GM18861 (cell line): ENCODE results near the gene DPY30.

Source experiments
- ATAC-seq: cut with Tn5 transposase; IDR thresholded peaks from one replicate; pipeline ENCODE4 v1.9.1; 2021; ENCODE audit not compliant: unreplicated experiment

Gene DPY30

DNA sequence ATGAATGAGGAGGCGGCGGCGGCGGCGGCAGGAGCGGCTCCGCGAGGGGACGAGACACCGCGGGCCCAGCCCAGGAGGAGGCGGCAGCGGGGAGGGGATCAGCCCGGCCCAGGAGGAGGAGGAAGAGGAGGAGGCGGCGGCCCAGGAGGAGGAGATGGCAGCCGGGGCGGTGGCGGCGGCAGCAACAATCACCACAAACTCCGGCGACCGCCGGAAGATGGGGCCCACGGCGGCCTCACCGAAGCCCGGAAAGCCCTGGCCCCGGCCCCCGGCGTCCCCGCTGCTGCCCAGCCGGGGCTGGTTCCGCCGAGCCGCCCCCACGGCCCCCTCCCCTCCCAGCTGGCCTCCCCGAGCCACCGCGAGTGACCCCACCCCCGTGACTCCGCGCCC, 29.3 kb downstream of the DPY30 start:
- ATAC-seq = peak; percentile 24

DNA sequence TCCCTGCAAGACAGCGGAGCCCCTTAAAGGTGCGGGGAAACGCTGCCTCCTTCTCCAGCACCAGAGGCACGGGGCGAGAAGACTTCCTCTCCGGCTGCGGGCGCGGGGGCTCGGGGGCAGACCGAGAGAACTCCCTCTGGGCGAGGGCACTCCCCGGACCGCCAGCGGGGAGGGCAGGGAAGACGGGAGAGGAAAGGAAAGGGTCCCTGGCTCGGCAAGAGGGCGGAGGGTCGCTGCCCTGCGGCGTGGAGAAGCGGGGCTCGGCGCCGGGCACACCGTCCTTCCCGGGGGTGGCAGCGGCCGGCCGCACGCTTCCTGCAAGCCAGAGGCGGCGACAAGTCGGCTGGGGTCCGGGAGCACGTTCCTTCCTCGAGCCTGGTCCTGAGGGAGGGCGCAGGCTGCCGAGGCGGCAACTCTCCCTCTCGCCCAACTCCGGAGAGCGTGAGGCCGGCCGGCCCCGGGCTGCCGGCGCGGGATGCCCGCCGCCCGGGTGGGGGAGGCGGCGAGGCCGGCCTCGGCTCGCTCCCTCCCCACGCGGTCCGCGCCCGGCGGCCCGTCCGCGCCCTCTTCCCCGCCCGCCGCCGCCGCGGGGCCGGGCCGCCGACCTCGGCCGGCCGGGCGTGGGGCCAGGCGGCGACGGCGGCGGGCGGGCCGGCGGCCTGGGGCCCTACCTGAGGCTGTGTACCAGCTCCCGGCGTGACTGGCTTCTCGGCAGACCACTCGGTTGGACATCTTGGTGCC, 29.9 kb downstream of the DPY30 start:
- peak; percentile 9 for ATAC-seq

DNA sequence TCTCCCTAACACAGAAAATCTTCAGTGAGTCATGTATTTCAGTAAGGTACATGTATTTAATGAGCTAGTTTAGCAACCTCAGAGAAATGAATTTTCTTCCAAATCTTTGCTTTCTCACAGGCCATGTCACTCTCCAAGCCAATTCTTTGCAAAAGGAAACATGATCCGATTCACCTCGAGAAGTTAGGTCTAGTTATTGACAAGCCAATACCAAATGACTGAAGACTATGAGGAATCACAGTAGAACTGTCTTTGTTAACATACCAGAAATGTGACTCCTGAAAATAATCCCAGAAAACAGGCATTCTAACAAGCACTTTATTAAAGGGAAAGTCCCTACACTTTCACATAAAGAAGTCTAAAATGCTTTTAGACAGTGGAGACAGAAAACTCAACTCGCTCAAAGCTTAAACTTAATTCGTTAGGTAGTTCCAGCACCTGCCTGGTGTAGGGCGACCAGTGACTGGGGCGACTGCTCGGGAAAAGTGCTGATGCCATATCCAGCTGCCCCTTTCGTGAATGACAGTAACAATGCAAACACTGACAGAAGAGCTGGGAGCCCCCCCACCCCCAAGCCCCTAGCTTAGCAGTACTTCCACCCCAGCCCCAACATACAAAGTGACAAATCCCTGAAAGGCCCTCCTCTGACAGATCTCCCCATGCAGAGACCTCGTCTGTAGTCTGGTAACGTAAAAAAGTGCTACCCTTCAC, 30.6 kb downstream of the DPY30 start:
- no peak for ATAC-seq

DNA sequence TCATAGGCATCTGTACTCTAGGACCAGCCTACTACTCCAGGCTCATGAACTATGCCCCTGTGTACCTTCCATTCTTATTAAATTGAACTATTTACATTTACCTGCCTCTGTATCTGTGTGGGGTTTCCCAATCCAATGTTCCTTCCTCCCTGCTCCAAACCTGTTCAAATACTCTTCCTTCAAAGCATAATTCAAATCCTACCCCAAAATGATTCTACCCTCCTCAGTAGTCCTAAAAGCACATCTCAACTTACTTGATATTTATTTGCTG, 32.5 kb downstream of the DPY30 start:
- ATAC-seq = no peak

DNA sequence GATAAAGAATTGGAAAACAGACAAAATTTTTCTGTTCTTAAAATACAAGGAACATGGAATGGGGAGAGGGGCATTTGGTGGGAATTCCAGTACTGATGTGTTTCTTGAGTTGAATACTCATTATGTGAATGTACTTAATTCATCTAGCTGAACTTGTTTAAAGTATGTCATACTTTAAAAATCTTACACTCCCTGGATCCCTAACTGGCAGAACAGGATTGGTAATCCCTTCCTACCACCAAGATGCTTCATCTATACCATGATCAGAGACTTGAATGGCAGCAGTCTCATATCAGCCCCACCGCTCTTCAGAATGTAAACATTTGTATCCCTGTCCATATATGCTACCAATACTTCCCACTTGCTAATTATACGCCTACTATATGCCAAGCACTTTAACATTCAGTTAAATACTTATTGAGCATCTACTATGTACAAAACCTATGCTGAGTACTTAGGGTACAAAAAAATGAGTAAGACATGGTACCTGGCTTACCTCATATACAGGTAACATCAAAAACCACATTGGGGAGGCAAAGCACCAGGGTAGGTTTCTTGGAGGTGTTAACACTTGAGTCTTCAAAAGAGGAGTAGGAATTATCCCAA, 34.1 kb downstream of the DPY30 start:
- ATAC-seq = no peak

DNA sequence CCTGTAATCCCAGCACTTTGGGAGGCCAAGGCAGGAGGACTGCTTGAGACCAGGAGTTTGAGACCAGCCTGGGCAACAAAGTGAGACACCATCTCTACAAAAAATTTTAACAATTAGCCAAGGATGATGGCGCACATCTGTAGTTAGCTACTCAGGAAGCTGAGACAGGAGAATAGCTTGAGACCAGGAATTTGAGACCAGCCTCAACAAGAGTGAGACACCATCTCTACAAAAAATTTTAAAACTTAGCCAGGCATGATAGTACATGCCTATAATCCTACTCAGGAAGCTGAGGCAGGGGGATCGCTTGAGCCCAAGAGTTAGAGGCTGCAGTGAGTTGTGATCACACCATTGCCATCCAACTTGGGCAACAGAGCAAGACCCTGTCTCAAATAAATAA, 35.8 kb downstream of the DPY30 start:
- ATAC-seq = no peak

DNA sequence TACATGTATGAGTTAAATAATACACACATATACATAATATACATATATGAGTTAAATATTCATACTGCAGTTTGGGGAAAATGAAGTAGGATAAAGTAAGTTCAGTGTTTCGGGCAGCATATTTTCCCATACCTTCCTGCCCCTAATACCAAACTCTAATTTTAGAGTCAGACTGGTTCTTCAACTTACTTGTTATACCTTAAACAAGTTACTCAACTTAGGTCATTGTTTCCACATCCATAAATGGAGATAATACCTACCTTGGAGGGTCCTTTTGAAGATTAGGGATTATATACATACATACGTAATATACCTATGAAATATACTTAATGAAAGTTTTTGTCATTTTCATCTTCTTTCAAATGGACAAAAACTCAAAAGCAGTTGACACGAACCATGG, 37.2 kb downstream of the DPY30 start:
- ATAC-seq = no peak

DNA sequence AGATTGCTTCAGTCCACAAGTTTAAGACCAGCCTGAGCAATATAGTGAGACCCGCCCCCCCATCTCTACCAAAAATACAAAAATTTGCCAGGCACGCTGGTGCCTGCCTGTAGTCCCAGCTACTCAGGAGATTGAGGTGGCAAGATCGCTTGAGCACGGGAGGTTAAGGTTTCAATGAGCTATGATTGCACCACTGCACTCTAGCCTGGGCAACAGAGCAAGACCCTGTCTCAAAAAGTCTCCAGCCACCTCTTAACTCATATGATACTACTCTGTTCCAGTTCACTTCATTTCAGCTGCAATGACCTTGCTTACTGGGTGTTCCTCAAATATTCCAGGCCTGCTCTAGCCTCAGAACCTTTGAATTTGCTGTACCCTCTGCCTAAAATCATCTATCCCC, 40.2 kb downstream of the DPY30 start:
- no peak for ATAC-seq

DNA sequence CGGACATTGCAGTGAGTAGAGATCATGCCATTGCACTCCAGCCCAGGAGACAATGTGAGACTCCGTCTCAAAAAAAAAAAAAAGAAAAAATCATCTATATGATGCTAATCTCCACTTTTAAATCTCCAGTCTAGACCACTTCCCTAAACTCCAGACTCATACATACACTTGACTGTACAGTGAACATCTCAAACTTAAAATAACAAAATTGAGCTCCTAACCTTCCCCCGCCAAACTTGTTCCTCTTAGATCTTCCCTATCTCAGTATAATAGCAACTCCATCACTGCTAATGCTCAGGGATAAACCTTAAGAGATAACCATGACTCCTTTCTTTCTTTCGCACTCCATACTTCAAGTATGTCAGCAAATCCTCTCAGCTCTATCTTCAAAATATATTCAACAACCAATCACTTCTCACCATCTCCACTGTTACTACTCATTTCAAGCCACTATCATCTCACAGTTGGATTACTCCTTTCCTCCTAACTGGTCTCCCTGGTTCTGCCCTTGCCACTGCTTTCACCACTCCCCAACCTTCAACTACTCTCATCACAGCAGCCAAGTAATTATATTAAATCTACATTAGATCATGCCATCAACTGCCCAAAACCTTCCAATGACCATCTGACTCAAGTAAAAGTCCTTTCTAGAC, 40.7 kb downstream of the DPY30 start:
- no peak for ATAC-seq

DNA sequence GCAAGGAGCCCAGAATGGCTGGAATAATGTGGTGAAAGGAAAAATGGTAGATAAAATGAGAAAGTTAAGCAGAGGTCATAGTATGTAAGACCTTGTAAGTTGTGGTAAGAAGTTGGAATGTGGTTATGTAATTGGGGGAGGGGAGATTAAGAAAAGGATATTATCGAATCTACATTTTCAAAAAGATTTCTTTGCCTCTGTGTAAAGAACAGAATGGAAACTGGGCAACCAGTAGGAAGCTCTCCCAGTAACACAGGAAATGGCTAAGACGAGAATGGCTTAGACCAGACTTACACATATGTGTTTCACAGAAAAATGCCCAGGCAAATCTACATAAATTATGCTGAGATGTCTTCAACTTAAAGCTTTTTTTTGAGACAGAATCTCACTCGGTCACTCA, 42.0 kb downstream of the DPY30 start:
- ATAC-seq = no peak

DNA sequence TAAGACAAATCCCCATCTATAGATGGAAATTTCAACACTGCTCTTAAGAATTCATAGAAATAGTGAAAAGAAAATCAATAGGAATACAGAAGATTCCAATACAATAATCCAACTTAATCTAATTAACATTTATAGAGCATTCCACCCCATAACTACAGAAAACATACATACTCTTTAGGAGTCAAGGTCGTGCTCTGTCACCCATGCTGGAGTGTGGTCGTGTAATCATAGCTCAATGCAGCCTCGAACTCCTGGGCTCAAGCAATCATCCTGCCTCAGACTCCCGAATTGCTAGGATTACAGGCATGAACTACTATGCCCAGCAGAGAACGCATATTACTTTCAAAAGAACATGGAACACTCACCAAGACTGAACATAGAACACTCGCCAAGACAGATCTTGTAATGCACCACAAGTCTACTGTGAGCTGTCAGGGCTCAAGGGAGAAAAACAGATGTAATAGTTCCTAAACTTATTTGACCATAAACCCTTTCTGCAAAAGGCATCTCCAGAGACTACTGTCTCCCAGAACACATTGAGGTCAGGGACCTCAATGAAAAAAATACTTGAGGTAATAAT, 42.9 kb downstream of the DPY30 start:
- ATAC-seq = no peak

DNA sequence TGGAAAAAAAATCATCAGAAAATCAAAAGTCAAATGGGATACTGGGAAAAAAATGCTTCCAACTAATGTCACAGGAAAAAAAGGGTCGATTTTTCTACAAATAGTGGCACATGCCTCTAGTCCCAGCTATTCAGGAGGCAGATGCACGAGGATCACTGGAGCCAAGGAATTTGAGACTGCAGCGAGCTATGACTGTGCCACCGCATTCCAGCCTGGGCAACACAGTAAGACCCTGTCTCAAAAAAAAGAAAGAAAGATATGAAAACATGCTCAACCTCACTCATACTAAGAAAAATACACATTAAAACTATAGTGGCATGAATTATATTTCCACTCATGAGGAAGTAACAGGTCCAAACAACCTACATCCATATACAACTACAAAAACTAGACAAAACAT, 46.7 kb downstream of the DPY30 start:
- no peak for ATAC-seq

DNA sequence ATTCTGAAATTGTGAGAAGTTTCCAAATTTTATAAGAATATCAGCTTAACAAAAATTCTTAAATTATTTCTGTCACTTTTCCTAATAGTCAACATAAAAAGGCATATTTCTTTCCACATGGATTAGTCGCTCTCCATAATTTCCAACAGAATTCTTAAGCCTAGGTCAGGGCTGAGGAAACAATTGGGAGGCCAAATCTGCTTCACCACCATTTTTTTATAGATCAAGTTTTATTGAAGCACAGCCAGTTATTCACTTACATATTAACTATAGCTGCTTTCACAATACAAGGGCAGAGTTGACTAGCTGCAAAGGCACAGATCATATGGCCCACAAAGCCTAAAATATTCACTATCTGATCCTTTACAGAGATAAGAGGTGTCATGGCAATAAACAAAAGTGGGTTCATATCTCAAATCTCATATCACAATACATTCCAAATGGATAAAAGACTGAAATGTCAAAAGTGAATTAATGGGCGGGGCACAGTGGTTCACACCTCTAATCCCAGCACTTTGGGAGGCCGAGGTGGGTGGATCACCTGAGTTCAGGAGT, 47.5 kb downstream of the DPY30 start:
- no peak for ATAC-seq

DNA sequence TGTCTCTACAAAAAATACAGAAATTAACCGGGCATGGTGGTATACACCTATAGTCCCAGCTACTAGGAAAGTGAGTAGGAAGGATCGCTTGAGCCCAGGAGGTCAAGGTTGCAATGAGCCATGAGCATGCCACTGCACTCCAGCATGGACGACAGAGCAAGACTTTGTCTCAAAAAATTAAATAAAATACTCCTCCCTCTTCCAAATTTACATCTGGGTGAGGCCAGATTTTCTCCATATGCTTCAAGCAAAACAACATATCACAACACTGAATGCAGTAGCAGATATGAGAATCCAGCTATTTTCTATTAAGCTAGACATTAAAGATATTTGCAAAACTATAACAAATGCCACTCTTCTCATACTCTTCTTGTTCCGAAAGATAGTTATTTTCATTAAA, 49.7 kb downstream of the DPY30 start:
- no peak for ATAC-seq

DNA sequence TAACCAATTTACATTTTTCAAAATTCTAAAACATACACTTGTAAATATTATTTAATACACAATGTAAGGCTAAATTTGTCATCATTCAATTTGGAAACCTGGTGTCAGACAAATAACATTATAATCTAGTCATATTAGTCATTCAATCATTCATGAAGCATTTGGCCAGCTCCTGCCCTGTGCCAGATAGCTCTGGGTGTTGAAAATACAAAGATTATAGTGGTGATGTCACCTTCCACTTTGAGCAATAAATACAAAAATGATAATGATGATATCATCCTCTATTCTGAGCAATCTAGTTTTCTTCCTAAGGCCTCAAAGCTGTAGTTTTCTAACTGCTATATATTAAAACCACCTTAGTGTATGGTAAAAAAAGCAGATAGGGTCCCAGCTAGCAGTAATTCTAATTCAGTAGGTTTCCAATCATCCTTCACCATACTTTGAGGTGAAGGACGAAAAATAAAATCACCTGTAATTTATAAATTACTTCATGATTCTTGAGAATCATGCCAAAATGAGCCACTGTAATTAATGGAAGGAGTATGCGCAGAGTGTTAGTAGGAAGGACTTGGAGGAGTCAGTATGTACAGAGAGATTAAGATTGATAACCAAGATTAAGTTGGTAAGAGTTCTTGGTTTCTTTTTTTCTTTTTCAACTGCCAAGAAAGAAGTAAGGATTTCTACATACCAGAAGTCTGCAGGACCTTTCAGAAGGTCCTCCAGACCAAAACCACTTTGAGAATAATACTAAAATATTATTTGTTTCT, 52.0 kb downstream of the DPY30 start:
- ATAC-seq = no peak

DNA sequence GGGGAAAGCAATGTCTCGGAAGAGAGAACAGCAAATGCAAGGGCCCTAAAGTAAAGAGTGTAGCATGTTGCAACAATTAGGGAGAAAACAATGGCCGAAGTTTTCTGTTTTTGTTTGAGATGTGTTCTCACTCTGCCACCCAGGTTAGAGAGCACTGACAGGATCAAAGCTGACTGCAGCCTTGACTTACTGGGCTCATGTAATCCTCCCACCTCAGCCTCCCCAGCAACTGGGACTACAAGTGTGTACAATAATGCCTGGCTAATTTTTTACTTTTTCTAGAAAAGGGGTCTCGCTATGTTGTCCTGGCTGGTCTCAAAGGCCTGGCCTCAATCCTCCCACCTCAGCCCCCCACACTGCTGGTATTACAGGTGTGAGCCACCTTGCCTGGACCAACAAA, 52.7 kb downstream of the DPY30 start:
- no peak for ATAC-seq

DNA sequence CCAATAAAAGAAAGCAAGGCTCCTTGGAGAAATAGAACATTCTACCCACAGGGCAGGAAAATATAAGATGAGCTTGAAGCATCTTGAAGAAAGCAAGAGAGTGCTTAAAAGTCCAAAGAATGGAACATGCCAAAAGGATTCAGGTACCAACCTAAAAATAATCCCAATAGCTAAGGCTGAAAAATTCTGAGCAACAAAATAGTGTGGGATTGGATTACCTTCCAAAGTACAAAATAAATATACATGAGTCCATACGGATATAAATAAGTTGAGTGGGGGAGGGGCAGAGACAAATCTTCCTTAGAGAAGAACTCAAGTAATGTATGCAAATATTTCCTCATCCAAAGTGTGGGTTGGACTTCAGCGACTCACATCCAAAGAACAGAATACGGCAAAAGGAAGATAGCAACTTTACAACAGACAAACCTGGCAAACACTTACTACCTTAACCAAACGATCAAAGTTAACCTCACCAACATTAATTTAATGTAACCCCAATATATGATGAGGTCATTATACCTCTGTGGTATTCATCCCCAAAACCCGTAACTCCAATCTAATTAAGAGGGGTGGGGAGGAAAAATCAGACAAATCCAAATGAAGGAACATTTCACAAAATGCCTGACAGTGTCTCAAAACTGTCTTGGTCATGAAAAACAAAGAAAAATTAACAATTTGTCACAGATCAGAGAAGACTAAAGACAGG, 55.7 kb downstream of the DPY30 start:
- ATAC-seq = no peak

DNA sequence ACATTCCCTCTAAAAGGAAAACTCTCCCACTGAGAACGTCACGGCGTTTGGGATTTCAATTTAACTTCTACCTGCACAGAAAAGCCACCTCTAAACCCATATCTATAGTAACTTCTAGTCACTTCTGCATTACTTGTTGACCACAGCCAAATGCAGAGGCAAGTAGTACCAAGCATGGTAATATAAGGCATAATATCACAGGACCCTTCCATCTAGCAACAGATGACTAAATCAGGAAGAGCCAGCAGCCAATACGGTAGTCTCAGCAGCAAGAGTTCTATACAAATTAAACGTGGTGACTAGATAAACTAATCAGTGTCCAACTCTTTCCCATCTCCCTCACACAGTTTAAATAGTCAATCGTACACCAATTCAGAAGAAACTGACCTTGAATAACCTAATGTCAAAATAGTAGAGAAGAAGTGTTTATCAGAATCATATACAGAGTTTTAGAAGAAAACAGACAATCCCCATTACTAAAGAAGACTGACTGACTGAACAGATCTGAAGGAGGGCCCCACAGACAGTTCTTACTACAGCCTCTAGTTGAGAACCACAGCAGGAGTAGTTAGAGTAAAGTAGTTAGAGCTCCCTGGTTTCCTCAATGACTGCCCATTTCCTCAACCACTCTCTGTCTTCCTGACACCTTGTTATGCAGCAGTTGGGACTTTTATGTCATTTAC, 58.8 kb downstream of the DPY30 start:
- peak; percentile 99 for ATAC-seq

DNA sequence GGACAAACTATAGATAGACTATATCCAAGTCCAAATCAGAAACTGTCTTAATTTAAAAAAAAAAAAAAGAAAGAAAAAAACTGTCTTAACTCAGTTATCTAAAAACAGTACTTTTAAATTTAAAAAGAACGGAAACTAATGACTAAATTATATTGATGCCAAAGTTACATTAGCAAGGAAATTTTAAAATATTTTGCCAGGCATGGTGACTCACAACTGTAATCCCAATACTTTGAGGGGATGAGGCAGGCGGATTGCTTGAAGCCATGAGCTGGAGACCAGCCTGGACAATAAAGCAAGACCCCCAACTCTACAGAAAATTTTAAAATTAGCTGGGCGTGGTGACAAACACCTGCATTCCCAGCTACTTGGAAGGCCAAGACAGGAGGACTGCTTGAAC, 59.6 kb downstream of the DPY30 start:
- ATAC-seq = no peak

DNA sequence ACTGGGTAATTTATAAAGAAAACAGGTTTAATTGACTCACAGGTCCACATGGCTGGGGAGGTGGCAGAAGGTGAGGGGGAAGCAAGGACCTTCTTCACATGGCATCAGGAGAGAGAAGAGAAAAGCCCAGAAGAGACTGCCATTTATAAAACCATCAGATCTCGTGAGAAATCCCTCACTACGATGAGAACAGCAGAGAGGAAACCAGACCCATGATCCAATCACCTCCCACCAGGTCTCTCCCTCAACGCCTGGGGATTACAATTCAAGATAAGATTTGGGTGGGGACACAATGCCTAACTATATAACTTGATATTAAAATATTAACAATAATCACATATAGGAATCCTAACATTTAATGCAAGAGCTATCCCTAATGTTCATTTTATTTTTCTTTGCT, 60.6 kb downstream of the DPY30 start:
- ATAC-seq = no peak
